Thymus (tissue), 11 donors: ENCODE data around the gene RIPOR2. TPM values are rescaled to one million over a fixed set of nuclear protein-coding genes. Genes with fewer than 3 reads are reported as not detected.
"Not testable (repeated sequence)": the region's sequence is repeated elsewhere in the genome, so short reads cannot be mapped to it uniquely, and the experiment has no call there.

ENCODE experiments used
- DNase-seq, 9 donors: peaks; one replicate each; pipeline ENCODE4 v3.0.0-alpha.2; 2013; ENCODE audit warnings: low spot score in 9 of 9, low read depth in 6 of 9, missing footprints in 1 of 9
- H3K27ac ChIP-seq, 2 donors: one replicate each; pipeline ENCODE4 v1.5.1; 2013; ENCODE audit warnings: control low read depth in 1 of 2, low read depth in 1 of 2, low read length in 1 of 2, mild to moderate bottlenecking in 1 of 2, moderate library complexity in 1 of 2
- H3K27me3 ChIP-seq, 2 donors: one replicate each; pipeline ENCODE4 v1.5.1; 2013; ENCODE audit warnings: low read length in 1 of 2; ENCODE audit not compliant: control insufficient read depth in 2 of 2, insufficient read depth in 1 of 2
- H3K36me3 ChIP-seq, 2 donors: one replicate each; pipeline ENCODE4 v1.5.1; 2013; ENCODE audit warnings: low read length in 1 of 2, mild to moderate bottlenecking in 1 of 2, moderate library complexity in 1 of 2; ENCODE audit not compliant: control insufficient read depth in 2 of 2, insufficient read depth in 2 of 2
- H3K4me1 ChIP-seq, 2 donors: one replicate each; pipeline ENCODE4 v1.5.1; 2013; ENCODE audit warnings: low read length in 2 of 2; ENCODE audit not compliant: control insufficient read depth in 2 of 2, insufficient read depth in 2 of 2
- H3K4me3 ChIP-seq, 2 donors: one replicate each; pipeline ENCODE4 v1.5.1; 2013; ENCODE audit warnings: low read length in 2 of 2, control low read depth in 1 of 2, mild to moderate bottlenecking in 1 of 2
- H3K9me3 ChIP-seq, 2 donors: one replicate each; pipeline ENCODE4 v1.5.1; 2013; ENCODE audit warnings: low read length in 1 of 2, mild to moderate bottlenecking in 1 of 2; ENCODE audit not compliant: control insufficient read depth in 2 of 2, insufficient read depth in 1 of 2
- WGBS: extraction: QIAGEN DNeasy Blood & Tissue Kit; methylation state at CpG from one replicate; pipeline ENCODE4 v1.1.7; 2013; 5-methylcytosine and 5-hydroxymethylcytosine counted together
- polyA plus RNA-seq: library from polyadenylated mRNA; stranded (reverse); fragments of 200-250 nt; gene quantifications from one replicate; pipeline ENCODE4 v1.2.3, GENCODE V29; 2013
- total RNA-seq: library from RNA; stranded (reverse); fragments of 120-200 nt; gene quantifications from one replicate; pipeline ENCODE4 v1.2.4, GENCODE V29; 2013
- donor health status: healthy.

Gene RIPOR2
- total and polyA plus RNA-seq, 2 donors: 27.4 to 48.4 TPM

DNA sequence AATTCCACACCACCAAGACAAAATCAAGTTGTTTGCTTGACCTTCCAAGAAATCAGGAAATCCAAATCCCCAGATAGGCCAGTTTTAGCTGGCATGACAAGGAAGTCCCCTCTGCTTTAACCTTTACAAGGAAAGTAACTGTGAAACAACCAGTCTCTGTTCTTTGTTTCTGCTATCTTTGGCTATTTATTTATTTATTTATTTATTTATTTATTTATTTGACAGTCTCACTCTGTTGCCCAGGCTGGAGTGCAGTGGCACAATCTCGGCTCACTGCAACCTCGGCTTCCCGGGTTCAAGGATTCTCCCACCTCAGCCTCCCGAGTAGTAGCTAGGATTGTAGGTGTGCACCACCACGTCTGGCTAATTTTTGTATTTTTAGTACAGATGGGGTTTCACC is 175.6 kb downstream of the RIPOR2 start:
- no peak overlapping the region for H3K27ac ChIP-seq
- H3K27me3 ChIP-seq: no peaks in the 10 kb centered on the region
- no peaks in the 10 kb centered on the region for H3K4me1 ChIP-seq
- H3K4me3 ChIP-seq: no peak overlapping the region
- H3K9me3 ChIP-seq: no peaks in the 10 kb centered on the region
- no peak for DNase-seq
- WGBS: 97% methylated on average over 5 of the region's 5 CpGs
- no peaks in the 10 kb centered on the region for H3K36me3 ChIP-seq

- no peaks in the 10 kb centered on the region for H3K9me3 ChIP-seq
- no peaks in the 10 kb centered on the region for H3K27me3 ChIP-seq
- H3K27ac ChIP-seq: no peak overlapping the region
- no peaks in the 10 kb centered on the region for H3K36me3 ChIP-seq
- H3K4me3 ChIP-seq: no peak overlapping the region
- H3K4me1 ChIP-seq: no peaks in the 10 kb centered on the region
- WGBS: 99% methylated on average over 3 of the region's 3 CpGs
- no peak for DNase-seq
These were observed 176.0 kb downstream of the RIPOR2 start for GRCh38 chr6:24759718-24760117.

GRCh38 chr6:24757611-24758010 is 178.1 kb downstream of the RIPOR2 start:
- no peaks in the 10 kb centered on the region for H3K36me3 ChIP-seq
- H3K9me3 ChIP-seq: no peaks in the 10 kb centered on the region
- WGBS: 91% methylated on average over 6 of the region's 6 CpGs
- no peaks in the 10 kb centered on the region for H3K4me1 ChIP-seq
- no peak overlapping the region for H3K4me3 ChIP-seq
- H3K27ac ChIP-seq: no peak overlapping the region
- no peaks in the 10 kb centered on the region for H3K27me3 ChIP-seq
- no peak for DNase-seq

DNA sequence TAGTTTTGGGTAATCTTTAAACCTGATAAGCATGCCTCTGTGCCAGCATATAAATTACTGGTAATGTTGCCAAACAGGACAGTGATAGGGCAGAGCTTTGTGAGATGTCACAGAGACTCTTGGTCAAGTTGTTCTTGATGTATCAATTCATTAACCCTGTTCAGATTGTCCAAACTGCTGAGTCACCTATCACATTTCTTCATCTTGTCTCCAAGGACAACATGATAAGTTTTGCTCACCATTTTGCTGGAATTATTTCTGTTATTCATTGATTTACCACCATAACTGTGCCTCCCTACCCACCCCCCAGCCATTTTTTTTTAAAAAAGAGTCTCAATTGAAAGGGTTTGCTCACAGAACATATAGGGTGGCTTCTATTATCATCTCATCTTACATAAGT is 180.5 kb downstream of the RIPOR2 start:
- no peak for DNase-seq
- no peak overlapping the region for H3K27ac ChIP-seq
- no peaks in the 10 kb centered on the region for H3K27me3 ChIP-seq
- H3K4me3 ChIP-seq: no peak overlapping the region
- no peaks in the 10 kb centered on the region for H3K36me3 ChIP-seq
- no peaks in the 10 kb centered on the region for H3K4me1 ChIP-seq
- H3K9me3 ChIP-seq: no peaks in the 10 kb centered on the region

GRCh38 chr6:24754378-24754777 is 181.4 kb downstream of the RIPOR2 start:
- not testable (repeated sequence) for H3K27ac ChIP-seq, H3K4me1 ChIP-seq, H3K4me3 ChIP-seq, H3K36me3 ChIP-seq, H3K27me3 ChIP-seq, DNase-seq, H3K9me3 ChIP-seq
- 97% methylated on average over 4 of the region's 4 CpGs for WGBS

Other genes with a start within 250 kb of the RIPOR2 start
- gene C6orf62, start 216.8 kb downstream of the RIPOR2 start, total RNA-seq: 109 TPM
- 178 TPM for gene C6orf62, start 216.8 kb downstream of the RIPOR2 start, polyA plus RNA-seq
- gene GMNN, start 161.0 kb downstream of the RIPOR2 start, total RNA-seq: 66.5 TPM
- 21.6 TPM for gene GMNN, start 161.0 kb downstream of the RIPOR2 start, polyA plus RNA-seq
- gene ARMH2, start 137.0 kb downstream of the RIPOR2 start, total RNA-seq: not detected
- gene ARMH2, start 137.0 kb downstream of the RIPOR2 start, polyA plus RNA-seq: 0.21 TPM